KMS-11 (cell line): Measurements from ENCODE around the gene ITSN1.

ENCODE experiments used
- H2AFZ ChIP-seq: fragments of 200-600 bp; sonication (generic); 2 replicates; pipeline ENCODE4 v1.6.1; 2016; ENCODE audit warnings: antibody characterized with exemption, mixed run types, low read depth
- H3K27ac ChIP-seq: fragments of 200-600 bp; sonication (generic); 2 replicates; pipeline ENCODE4 v1.6.1; 2016; ENCODE audit warnings: mild to moderate bottlenecking, mixed run types
- H3K27me3 ChIP-seq: fragments of 200-600 bp; sonication (generic); 2 replicates; pipeline ENCODE4 v1.6.1; 2017; ENCODE audit warnings: mild to moderate bottlenecking, low read depth, mixed run types, moderate library complexity; ENCODE audit not compliant: insufficient read depth
- H3K36me3 ChIP-seq: fragments of 200-600 bp; sonication (generic); 2 replicates; pipeline ENCODE4 v1.6.1; 2017; ENCODE audit warnings: mild to moderate bottlenecking, mixed run types; ENCODE audit not compliant: insufficient read depth
- H3K4me1 ChIP-seq: fragments of 200-600 bp; sonication (generic); 2 replicates; pipeline ENCODE4 v1.6.1; 2016; ENCODE audit warnings: mild to moderate bottlenecking, low read depth, mixed run types; ENCODE audit not compliant: poor library complexity, severe bottlenecking
- H3K4me2 ChIP-seq: fragments of 200-600 bp; sonication (generic); 2 replicates; pipeline ENCODE4 v1.7.0; 2016; ENCODE audit warnings: mild to moderate bottlenecking, mixed run types
- H3K4me3 ChIP-seq: fragments of 200-600 bp; sonication (generic); IDR thresholded peaks from 2 replicates; pipeline ENCODE4 v1.6.1; 2017; ENCODE audit warnings: low read depth, low read length, mixed read lengths; ENCODE audit not compliant: insufficient read depth
- H3K79me2 ChIP-seq: fragments of 200-600 bp; sonication (generic); 2 replicates; pipeline ENCODE4 v1.6.1; 2016; ENCODE audit warnings: low read depth, mixed run types; ENCODE audit not compliant: insufficient read depth
- H3K9ac ChIP-seq: fragments of 200-600 bp; sonication (generic); 2 replicates; pipeline ENCODE4 v1.6.1; 2016; ENCODE audit warnings: mild to moderate bottlenecking, mixed run types
- H4K20me1 ChIP-seq: fragments of 200-600 bp; sonication (generic); 2 replicates; pipeline ENCODE4 v1.6.1; 2016; ENCODE audit warnings: mild to moderate bottlenecking, mixed run types; ENCODE audit not compliant: insufficient read depth
- TF ChIP-seq, protein P1 (sequence below): fragments of 200-600 bp; sonication (generic); conservative IDR thresholded peaks from 2 replicates; pipeline ENCODE4 v1.6.1; 2017; ENCODE audit warnings: low read depth, mild to moderate bottlenecking, antibody characterized with exemption, low read length, moderate library complexity, mixed read lengths

Gene ITSN1

DNA sequence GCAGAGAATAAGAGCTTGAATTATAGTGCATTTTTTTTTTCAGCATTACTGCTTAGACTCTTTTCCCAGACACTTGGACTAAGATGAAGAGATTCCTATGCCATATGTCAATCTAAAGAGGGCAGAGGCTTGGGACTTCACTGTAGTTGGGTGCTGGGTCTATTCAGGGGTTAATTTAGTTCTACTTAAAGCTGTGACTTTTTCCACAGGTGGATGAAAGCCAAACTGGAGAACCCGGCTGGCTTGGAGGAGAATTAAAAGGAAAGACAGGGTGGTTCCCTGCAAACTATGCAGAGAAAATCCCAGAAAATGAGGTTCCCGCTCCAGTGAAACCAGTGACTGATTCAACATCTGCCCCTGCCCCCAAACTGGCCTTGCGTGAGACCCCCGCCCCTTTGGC, 168.5 kb downstream of the ITSN1 start:
- H3K4me2 ChIP-seq = no peak overlapping the region
- H3K79me2 ChIP-seq = no peaks in the 10 kb centered on the region
- no peak overlapping the region for H3K27ac ChIP-seq
- no peaks in the 10 kb centered on the region for H4K20me1 ChIP-seq
- TF ChIP-seq, protein P1, sequence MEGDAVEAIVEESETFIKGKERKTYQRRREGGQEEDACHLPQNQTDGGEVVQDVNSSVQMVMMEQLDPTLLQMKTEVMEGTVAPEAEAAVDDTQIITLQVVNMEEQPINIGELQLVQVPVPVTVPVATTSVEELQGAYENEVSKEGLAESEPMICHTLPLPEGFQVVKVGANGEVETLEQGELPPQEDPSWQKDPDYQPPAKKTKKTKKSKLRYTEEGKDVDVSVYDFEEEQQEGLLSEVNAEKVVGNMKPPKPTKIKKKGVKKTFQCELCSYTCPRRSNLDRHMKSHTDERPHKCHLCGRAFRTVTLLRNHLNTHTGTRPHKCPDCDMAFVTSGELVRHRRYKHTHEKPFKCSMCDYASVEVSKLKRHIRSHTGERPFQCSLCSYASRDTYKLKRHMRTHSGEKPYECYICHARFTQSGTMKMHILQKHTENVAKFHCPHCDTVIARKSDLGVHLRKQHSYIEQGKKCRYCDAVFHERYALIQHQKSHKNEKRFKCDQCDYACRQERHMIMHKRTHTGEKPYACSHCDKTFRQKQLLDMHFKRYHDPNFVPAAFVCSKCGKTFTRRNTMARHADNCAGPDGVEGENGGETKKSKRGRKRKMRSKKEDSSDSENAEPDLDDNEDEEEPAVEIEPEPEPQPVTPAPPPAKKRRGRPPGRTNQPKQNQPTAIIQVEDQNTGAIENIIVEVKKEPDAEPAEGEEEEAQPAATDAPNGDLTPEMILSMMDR = no peak
- no peak overlapping the region for H3K4me3 ChIP-seq
- H3K4me1 ChIP-seq = no peaks in the 10 kb centered on the region
- H3K36me3 ChIP-seq = no peaks in the 10 kb centered on the region
- no peak overlapping the region for H3K9ac ChIP-seq
- H2AFZ ChIP-seq = no peak overlapping the region
- no peaks in the 10 kb centered on the region for H3K27me3 ChIP-seq

DNA sequence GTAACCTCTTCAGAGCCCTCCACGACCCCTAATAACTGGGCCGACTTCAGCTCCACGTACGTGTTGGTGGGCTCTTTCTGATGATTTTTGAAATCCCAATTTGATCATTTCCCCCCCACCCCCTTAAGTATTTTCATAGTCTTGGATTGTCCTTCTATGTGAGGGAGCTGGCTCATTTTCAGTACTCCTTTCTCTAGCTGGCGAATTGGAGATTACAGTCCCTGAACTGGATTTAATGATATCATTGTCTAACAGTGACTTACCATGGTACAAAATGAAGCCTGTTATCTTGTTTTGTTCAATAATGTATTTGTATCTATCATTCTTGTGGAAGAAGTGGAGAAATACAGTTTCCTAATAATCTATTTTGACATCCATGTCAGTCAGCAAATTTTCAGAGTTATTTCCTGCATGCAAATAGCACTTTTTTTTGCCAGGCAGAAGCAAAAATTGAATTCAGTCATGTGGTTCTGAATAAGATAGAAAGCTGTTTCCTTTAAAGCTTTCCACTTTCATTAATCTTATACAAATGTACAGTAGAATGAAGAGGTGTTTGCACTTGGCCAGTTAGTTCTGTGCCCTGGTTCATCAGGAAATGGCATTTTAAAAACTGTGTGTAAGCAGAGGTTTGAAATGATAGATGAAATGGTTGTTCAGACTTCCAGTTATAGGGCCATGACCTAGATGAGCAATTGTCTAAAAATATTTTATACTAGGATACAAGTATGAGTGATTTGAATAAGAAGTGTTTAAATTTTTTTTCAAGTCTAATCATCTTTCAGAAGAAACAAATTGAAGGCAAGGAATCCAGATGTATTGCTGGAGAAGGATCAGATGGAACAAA, 169.1 kb downstream of the ITSN1 start:
- no peak overlapping the region for H3K9ac ChIP-seq
- no peaks in the 10 kb centered on the region for H3K79me2 ChIP-seq
- H3K4me1 ChIP-seq = no peaks in the 10 kb centered on the region
- no peak overlapping the region for H2AFZ ChIP-seq
- TF ChIP-seq, protein P1 = no peak
- H3K4me3 ChIP-seq = no peak overlapping the region
- H3K27me3 ChIP-seq = no peaks in the 10 kb centered on the region
- H3K27ac ChIP-seq = no peak overlapping the region
- no peaks in the 10 kb centered on the region for H4K20me1 ChIP-seq
- H3K36me3 ChIP-seq = no peaks in the 10 kb centered on the region
- H3K4me2 ChIP-seq = no peak overlapping the region

DNA sequence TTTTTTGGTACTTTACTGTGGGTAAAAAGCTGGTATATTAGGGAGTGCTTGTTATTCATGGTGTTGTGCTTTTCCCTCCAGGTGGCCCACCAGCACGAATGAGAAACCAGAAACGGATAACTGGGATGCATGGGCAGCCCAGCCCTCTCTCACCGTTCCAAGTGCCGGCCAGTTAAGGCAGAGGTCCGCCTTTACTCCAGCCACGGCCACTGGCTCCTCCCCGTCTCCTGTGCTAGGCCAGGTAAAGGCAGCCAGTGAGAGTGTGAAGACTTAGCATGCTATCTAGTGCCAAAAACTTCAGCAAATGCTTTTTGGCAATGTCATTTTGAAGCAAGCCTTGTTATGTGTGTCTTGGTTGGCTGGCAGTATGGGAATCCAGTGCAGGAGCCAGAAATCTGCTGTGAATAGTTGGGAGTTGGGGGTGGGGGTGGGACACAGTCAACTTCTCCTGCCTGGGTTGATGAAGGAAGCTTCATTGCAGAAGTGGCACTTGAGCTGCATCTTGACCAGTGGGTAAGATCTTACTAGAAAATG, 171.6 kb downstream of the ITSN1 start:
- TF ChIP-seq, protein P1 = no peak
- no peak overlapping the region for H3K9ac ChIP-seq
- H3K79me2 ChIP-seq = no peaks in the 10 kb centered on the region
- no peaks in the 10 kb centered on the region for H4K20me1 ChIP-seq
- H3K4me1 ChIP-seq = no peaks in the 10 kb centered on the region
- no peaks in the 10 kb centered on the region for H3K27me3 ChIP-seq
- H3K36me3 ChIP-seq = no peaks in the 10 kb centered on the region
- no peak overlapping the region for H3K27ac ChIP-seq
- H2AFZ ChIP-seq = no peak overlapping the region
- H3K4me2 ChIP-seq = no peak overlapping the region
- H3K4me3 ChIP-seq = no peak overlapping the region

DNA sequence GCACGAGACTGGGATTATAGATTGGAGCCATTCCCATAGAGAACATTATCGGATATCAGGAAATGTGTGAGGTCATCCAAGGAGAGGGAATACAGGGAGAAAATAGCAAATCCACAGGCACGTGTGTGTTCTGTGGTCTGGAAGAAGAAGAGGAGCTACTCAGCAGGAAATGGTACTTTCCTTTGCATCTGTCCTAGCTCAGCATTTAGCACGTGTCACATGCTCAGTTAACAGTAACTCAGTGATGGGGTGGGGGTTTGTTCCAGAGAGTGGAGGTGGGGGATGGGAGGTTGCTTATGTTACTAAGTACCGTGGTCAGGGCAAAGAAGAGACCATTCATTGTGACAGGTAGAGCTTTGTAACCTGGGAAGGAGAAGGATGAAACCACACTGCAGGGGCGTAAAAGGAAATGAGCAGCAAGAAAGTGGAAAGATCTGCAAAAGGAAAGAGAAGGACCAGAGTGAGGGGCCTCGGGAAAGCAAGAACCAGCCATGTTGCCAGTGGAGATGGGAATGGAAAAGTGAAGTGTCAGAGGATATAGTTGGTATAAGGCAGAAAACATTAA, 172.9 kb downstream of the ITSN1 start:
- no peak overlapping the region for H3K4me3 ChIP-seq
- TF ChIP-seq, protein P1 = no peak
- H3K27me3 ChIP-seq = no peaks in the 10 kb centered on the region
- no peak overlapping the region for H3K4me2 ChIP-seq
- no peak overlapping the region for H3K9ac ChIP-seq
- H3K27ac ChIP-seq = no peak overlapping the region
- H2AFZ ChIP-seq = no peak overlapping the region
- H3K79me2 ChIP-seq = no peaks in the 10 kb centered on the region
- H3K4me1 ChIP-seq = no peaks in the 10 kb centered on the region
- no peaks in the 10 kb centered on the region for H4K20me1 ChIP-seq
- H3K36me3 ChIP-seq = no peaks in the 10 kb centered on the region
